HG02623 (cell line): Measurements from ENCODE around the gene ZNF234.
"Not testable (repeated sequence)": the region's sequence is repeated elsewhere in the genome, so short reads cannot be mapped to it uniquely, and the experiment has no call there.

Experiments
- ATAC-seq: cut with Tn5 transposase; IDR thresholded peaks from one replicate; pipeline ENCODE4 v1.9.1; 2021; ENCODE audit warnings: moderate library complexity; ENCODE audit not compliant: unreplicated experiment

ZNF234 gene

DNA sequence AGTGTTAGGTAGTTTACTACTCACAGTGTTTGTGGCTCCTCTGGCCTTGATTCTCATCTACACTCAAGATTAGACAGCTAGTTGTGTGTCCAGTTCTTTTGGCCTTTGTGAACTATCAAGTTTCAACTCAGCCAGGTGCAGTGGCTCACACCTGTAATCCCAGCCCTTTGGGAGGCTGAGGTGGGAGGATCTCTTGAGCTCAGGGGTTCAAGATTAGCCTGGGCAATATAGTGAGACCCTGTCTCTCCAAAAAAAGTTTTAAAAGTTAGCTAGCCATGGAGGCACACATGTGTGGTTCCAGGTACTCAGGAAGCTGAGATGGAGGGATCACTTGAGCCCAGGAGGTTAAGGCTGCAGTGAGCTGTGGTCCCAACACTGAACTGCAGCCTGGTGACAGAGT is 39.6 kb downstream of the ZNF234 start:
- no peak for ATAC-seq

DNA sequence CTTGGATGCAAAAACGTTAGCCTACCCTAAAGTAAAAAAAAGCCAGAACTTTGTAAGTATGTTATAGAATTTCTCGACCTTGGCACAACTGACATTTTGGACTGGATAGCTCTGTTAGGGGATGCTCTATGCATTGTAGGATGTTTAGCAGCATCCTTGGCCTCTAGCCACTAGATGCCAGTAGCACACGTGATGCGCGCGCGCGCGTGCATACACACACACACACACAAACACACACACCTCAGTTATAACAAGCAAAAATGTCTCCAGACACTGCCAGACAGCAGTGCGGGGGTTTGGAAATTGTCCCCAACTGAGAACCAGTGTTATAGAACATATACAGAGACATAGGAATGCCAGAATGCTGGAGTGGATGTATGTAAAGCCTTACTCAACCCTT is 40.8 kb downstream of the ZNF234 start:
- no peak for ATAC-seq

DNA sequence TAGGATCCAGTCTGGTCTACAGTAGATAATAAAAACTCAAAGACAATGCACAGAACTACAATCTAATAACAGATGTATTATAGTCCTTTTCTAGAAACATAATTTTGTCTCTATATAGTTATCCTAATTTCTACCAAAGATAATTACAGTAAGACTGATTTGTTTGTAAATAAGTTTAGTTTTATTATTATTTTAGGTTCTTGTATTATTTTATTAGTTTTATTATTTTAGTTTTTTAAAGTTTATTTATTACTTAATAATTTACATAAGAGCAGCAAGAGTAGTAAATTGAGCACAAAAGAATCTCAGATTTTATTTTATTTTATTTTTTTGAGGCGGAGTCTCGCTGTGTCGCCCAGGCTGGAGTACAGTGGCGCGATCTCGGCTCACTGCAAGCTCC is 48.7 kb downstream of the ZNF234 start:
- no peak for ATAC-seq

DNA sequence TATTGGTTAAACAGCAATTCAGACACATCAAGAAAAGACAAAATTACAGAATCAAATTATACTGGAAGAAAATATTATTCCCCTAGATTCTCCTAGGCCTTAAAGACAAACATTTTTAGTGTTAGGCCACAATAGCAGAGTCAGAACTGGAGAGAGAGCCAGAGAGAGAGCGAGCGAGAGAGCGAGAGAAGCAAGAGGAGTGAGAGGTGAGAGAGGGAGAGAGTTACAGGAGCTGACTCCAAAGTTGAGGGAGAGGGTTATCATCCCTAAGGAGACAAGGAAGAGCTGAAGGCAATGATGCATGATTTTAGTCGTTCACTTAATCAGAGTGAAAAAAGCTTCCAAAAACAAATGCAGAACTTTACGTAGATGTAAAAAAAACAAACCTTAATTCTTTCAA is 50.8 kb downstream of the ZNF234 start:
- no peak for ATAC-seq

DNA sequence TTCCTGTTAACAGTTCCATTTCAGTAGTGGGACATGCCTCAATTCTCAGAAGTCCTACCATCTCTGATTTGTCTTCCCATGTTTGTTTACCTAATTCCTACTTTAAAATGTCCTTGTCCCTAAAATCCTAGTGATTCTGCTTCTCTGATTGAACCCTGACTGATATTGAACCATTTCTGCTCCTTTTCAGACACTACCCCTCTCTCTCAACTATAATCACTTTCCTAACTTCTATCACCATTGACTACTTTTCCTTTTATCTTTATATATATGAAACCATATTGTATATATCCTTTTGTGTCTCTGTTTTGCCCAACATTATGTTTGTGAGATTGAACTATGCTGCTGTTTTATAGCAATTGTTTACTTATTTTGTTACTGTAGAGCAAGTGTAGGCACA is 55.4 kb downstream of the ZNF234 start:
- no peak for ATAC-seq

DNA sequence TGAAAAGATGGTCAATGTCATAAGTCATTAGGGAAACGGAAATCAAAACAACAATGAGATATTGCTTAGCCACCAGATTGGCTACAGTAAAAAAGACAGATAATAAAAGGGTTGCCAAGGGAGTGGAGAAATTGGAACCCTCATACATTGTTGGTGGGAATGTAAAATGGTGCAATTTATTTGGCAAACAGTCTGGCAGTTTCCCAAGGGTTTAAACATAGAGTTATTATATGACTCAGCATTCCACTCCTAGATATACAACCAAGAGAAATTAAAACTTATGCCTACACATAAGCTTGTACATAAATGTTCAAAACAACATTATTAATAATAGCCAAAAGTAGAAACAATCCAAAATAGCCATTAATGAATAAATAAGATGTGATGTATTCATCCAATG is 61.1 kb downstream of the ZNF234 start:
- no peak for ATAC-seq

GRCh38 chr19:44202974-44203373 is 61.6 kb downstream of the ZNF234 start:
- no peak for ATAC-seq

GRCh38 chr19:44203877-44204276 is 62.5 kb downstream of the ZNF234 start:
- not testable (repeated sequence) for ATAC-seq

- no peak for ATAC-seq
Observed at GRCh38 chr19:44204772-44205171, 63.4 kb downstream of the ZNF234 start.

GRCh38 chr19:44207126-44207803 is 65.9 kb downstream of the ZNF234 start:
- ATAC-seq: peak; percentile 72
